Dermis microvascular lymphatic vessel endothelial cell (primary cell): ENCODE data around the gene OR13C4. TPM values are rescaled to one million over a fixed set of nuclear protein-coding genes. Genes with fewer than 3 reads are reported as not detected.
"Not testable (repeated sequence)": the region's sequence is repeated elsewhere in the genome, so short reads cannot be mapped to it uniquely, and the experiment has no call there.

ENCODE experiments used
- DNase-seq, 2 donors: peaks; one replicate each; pipeline versions ENCODE4 v3.0.0 to v3.0.0-alpha.2; 2010; ENCODE audit warnings: low read depth in 2 of 2
- total RNA-seq: library from RNA; depleted of rRNA; stranded (reverse); fragments of >200 nt; gene quantifications from 2 replicates; pipeline ENCODE4 v1.2.1, GENCODE V29; 2014

OR13C4 gene
- not detected in 2 replicates for total RNA-seq

- no peak for DNase-seq
Observed at GRCh38 chr9:104527109-104527508, at the start of gene OR13C4. Gene OR13C4, minus strand, starts transcription at chr9:104527209. Its CDS starts 0 bp downstream, at chr9:104527209.

GRCh38 chr9:104575456-104575855 lies 48.4 kb upstream of the OR13C4 start:
- no peak for DNase-seq

GRCh38 chr9:104572612-104573011 lies 45.6 kb upstream of the OR13C4 start:
- no peak for DNase-seq

GRCh38 chr9:104568868-104569267 lies 41.9 kb upstream of the OR13C4 start, which contains the start of gene OR13C8:
Gene OR13C8, plus strand, starts transcription at chr9:104569168. Its CDS starts 0 bp downstream, at chr9:104569168.
- DNase-seq: no peak

GRCh38 chr9:104564358-104564757 lies 37.3 kb upstream of the OR13C4 start:
- no peak for DNase-seq

- DNase-seq: no peak
Observed at GRCh38 chr9:104556830-104557634, 30.0 kb upstream of the OR13C4 start.

GRCh38 chr9:104555521-104555920 lies 28.5 kb upstream of the OR13C4 start:
- no peak for DNase-seq

- DNase-seq: no peak
Observed at GRCh38 chr9:104553261-104553660, 26.3 kb upstream of the OR13C4 start.

GRCh38 chr9:104544644-104545043 lies 17.6 kb upstream of the OR13C4 start:
- DNase-seq: no peak

GRCh38 chr9:104539275-104539674 lies 12.3 kb upstream of the OR13C4 start:
- no peak for DNase-seq

GRCh38 chr9:104536756-104537155 lies 9.7 kb upstream of the OR13C4 start, which contains the start of gene OR13C3:
Gene OR13C3, minus strand, starts transcription at chr9:104536856. Its CDS starts 133 bp downstream, at chr9:104536723.
- DNase-seq: no peak

GRCh38 chr9:104520241-104520640 lies 6.8 kb downstream of the OR13C4 start:
- not testable (repeated sequence) for DNase-seq

GRCh38 chr9:104514901-104515300 lies 12.1 kb downstream of the OR13C4 start:
- no peak for DNase-seq

- DNase-seq: no peak
Observed at GRCh38 chr9:104506565-104506964, 20.4 kb downstream of the OR13C4 start.

- no peak for DNase-seq
Observed at GRCh38 chr9:104503963-104504362, 23.0 kb downstream of the OR13C4 start, which contains the start of gene OR13F1. Gene OR13F1, plus strand, starts transcription at chr9:104504263. Its CDS starts 0 bp downstream, at chr9:104504263.

- DNase-seq: no peak
Observed at GRCh38 chr9:104503440-104503839, 23.6 kb downstream of the OR13C4 start.

- no peak for DNase-seq
Observed at GRCh38 chr9:104494808-104495207, 32.2 kb downstream of the OR13C4 start.

- DNase-seq: no peak
Observed at GRCh38 chr9:104485014-104485413, 42.0 kb downstream of the OR13C4 start.

- DNase-seq: no peak
Observed at GRCh38 chr9:104482921-104483570, 44.0 kb downstream of the OR13C4 start.
